K562 (cell line): Measurements from ENCODE around the gene GABRD. TPM values are rescaled to one million over a fixed set of nuclear protein-coding genes. Genes with fewer than 3 reads are reported as not detected.

Source experiments
- ATAC-seq: fragments of 200-7000 bp; cut with Tn5 transposase; 3 replicates; pipeline ENCODE4 v1.9.1; 2020; ENCODE audit warnings: moderate library complexity
- BruUV-seq: library from RNA; stranded (reverse); fragments of 400-500 nt; replicated peaks from 2 replicates; lab custom pipeline; 2021; lab: Mats Ljungman, UMichigan
- CTCF ChIA-PET: fragments of 300-600 bp; formaldehyde crosslinking; extraction: SDS; loops from one replicate; lab custom pipeline; 2021; ENCODE audit warnings: low intra/inter-chr PET ratio; lab: Yijun Ruan, JAX
- POLR2A ChIA-PET: fragments of 300-600, 350-650 bp; sonication (Branson Sonifier 250); formaldehyde crosslinking; extraction: SDS; loops from one replicate; lab custom pipeline; 2021; ENCODE audit warnings: antibody characterized with exemption, inconsistent platforms; lab: Yijun Ruan, JAX
- DNase-seq, 4 experiments: peaks; one replicate each; pipeline versions ENCODE4 v3.0.0 to v3.0.0-alpha.2; 2011 to 2018; ENCODE audit warnings: low spot score in 3 of 4, mixed read lengths in 3 of 4; ENCODE audit errors: extremely low read depth in 1 of 4
- FAIRE-seq: peaks from 2 replicates; lab custom pipeline; 2011; peaks lifted over from hg19 to GRCh38; lab: Jason Lieb, UNC
- H2AFZ ChIP-seq: 2 replicates; pipeline ENCODE4 v1.6.0; 2011; ENCODE audit warnings: low read depth, low read length, control low read depth, inconsistent platforms
- H3K27ac ChIP-seq: fragments of 200-600 bp; 3 replicates; pipeline ENCODE4 v1.8.0; 2011; ENCODE audit warnings: low read depth, mild to moderate bottlenecking, control low read depth, inconsistent platforms, low read length, moderate library complexity, mixed read lengths; ENCODE audit errors: extremely low read depth
- H3K27me3 ChIP-seq, 2 experiments: fragments of 300-600 bp in 1 of 2; 2 replicates in 1 of 2; 3 replicates in 1 of 2; pipeline versions ENCODE4 v1.6.0 to v1.8.0; 2011; ENCODE audit warnings: inconsistent platforms in 2 of 2, low read length in 2 of 2, mild to moderate bottlenecking in 1 of 2, mixed read lengths in 1 of 2, moderate library complexity in 1 of 2; ENCODE audit not compliant: control insufficient read depth in 2 of 2, insufficient read depth in 2 of 2
- H3K36me3 ChIP-seq: fragments of 300-600 bp; 3 replicates; pipeline ENCODE4 v1.8.0; 2011; ENCODE audit warnings: mild to moderate bottlenecking, low read length, inconsistent platforms; ENCODE audit not compliant: control insufficient read depth, insufficient read depth
- H3K4me1 ChIP-seq, 2 experiments: fragments of 200-600 bp in 1 of 2; replicated peaks in 1 of 2; 2 replicates in 1 of 2; 3 replicates in 1 of 2; pipeline versions ENCODE4 v1.5.1 to v1.8.0; 2011; ENCODE audit warnings: inconsistent platforms in 2 of 2, low read length in 2 of 2, mild to moderate bottlenecking in 1 of 2, mixed read lengths in 1 of 2, moderate library complexity in 1 of 2; ENCODE audit not compliant: control insufficient read depth in 2 of 2, insufficient read depth in 2 of 2
- H3K4me2 ChIP-seq: 2 replicates; pipeline ENCODE4 v1.6.1; 2011; ENCODE audit warnings: low read length, control low read depth, inconsistent platforms, mixed read lengths; ENCODE audit not compliant: insufficient read depth
- H3K4me3 ChIP-seq: fragments of 200-600 bp; sonication (generic), shearing (Covaris generic); 2 replicates; pipeline ENCODE4 v1.5.1; 2016; ENCODE audit warnings: control low read depth, inconsistent platforms
- H3K79me2 ChIP-seq: fragments of 200-600 bp; 3 replicates; pipeline ENCODE4 v1.8.0; 2011; ENCODE audit warnings: low read length, inconsistent platforms; ENCODE audit not compliant: control insufficient read depth, insufficient read depth
- H3K9ac ChIP-seq, 2 experiments: 2 replicates each; pipeline versions ENCODE4 v1.6.0 to v1.6.1; 2011; ENCODE audit warnings: low read depth in 2 of 2, low read length in 2 of 2, control low read depth in 1 of 2, inconsistent platforms in 1 of 2, mild to moderate bottlenecking in 1 of 2, mixed read lengths in 1 of 2; ENCODE audit not compliant: insufficient read depth in 1 of 2
- H3K9me1 ChIP-seq: one replicate; pipeline ENCODE4 v1.6.0; 2011; ENCODE audit warnings: inconsistent platforms, mild to moderate bottlenecking, low read length, moderate library complexity; ENCODE audit not compliant: control insufficient read depth, insufficient read depth
- H3K9me3 ChIP-seq: replicated peaks from 2 replicates; pipeline ENCODE4 v1.5.1; 2011; ENCODE audit warnings: low read depth, low read length, inconsistent platforms; ENCODE audit not compliant: control insufficient read depth, insufficient read depth
- H4K20me1 ChIP-seq: replicated peaks from 2 replicates; pipeline ENCODE4 v1.6.1; 2011; ENCODE audit warnings: low read length, inconsistent platforms, mixed read lengths; ENCODE audit not compliant: control insufficient read depth, insufficient read depth
- CBFB ChIP-seq: sonication (generic); formaldehyde crosslinking; IDR thresholded peaks from 2 replicates; pipeline ENCODE4 v1.4.0; 2020; ENCODE audit warnings: mild to moderate bottlenecking, missing genetic modification reagents
- HMG20B ChIP-seq: fragments of 250-450 bp; sonication (Bioruptor Pico); IDR thresholded peaks from 2 replicates; pipeline ENCODE4 v1.5.0; 2021; ENCODE audit warnings: mild to moderate bottlenecking
- HOXB6 ChIP-seq: fragments of 250-450 bp; sonication (Bioruptor Pico); IDR thresholded peaks from 2 replicates; pipeline ENCODE4 v1.5.1; 2022; ENCODE audit warnings: mild to moderate bottlenecking, borderline replicate concordance
- KDM5B ChIP-seq: fragments of 200-600 bp; sonication (generic); IDR thresholded peaks from 2 replicates; pipeline ENCODE4 v1.6.1; 2012; ENCODE audit warnings: low read depth, mild to moderate bottlenecking, moderate library complexity, low read length, control low read depth, inconsistent platforms; ENCODE audit not compliant: insufficient replicate concordance
- TCF3 ChIP-seq: sonication (generic); formaldehyde crosslinking; IDR thresholded peaks from 2 replicates; pipeline ENCODE4 v1.4.0; 2020; ENCODE audit warnings: mild to moderate bottlenecking, missing genetic modification reagents
- TRIM24 ChIP-seq, 2 experiments: fragments of 450-650 bp; IDR thresholded peaks; 2 replicates each; pipeline ENCODE4 v1.6.1; 2016
- ZNF23 ChIP-seq: fragments of 250-450 bp; sonication (Bioruptor Pico); IDR thresholded peaks from 2 replicates; pipeline ENCODE4 v1.4.0; 2020; ENCODE audit warnings: mild to moderate bottlenecking
- ZNF263 ChIP-seq: sonication (generic); formaldehyde crosslinking; IDR thresholded peaks from 2 replicates; pipeline ENCODE4 v1.8.0; 2022; ENCODE audit warnings: mild to moderate bottlenecking, missing genetic modification reagents, borderline replicate concordance
- WGBS: fragments of 100-300 bp; shearing (Covaris generic); methylation state at CpG from one replicate; pipeline ENCODE4 v1.1.6; 2016; ENCODE audit warnings: low coverage, mixed read lengths; ENCODE audit not compliant: insufficient coverage; ENCODE audit errors: missing lambda C conversion rate; 5-methylcytosine and 5-hydroxymethylcytosine counted together
- in situ Hi-C: fragments of 300-500 bp; cut with MboI; formaldehyde crosslinking; loops from 4 replicates; pipeline ENCODE4 v1.15.0; 2018; ENCODE audit warnings: inconsistent platforms, mixed read lengths
- intact Hi-C: fragments of 100-400 bp; cut with micrococcal nuclease; formaldehyde crosslinking; loops from 2 replicates; pipeline ENCODE4 v1.14.2; 2022
- polyA plus RNA-seq, 8 experiments: library from polyadenylated mRNA; depleted of rRNA in 4 of 8; stranded (reverse) in 5 of 8; unstranded in 3 of 8; fragments of >200 nt; fragmentation: Nextera tagmentation in 2 of 8; fragmentation: Illumina TruSeq in 1 of 8; extraction: Ambion mirVana in 2 of 8; extraction: Trizol in 1 of 8; gene quantifications; 2 replicates each; pipeline versions ENCODE4 v1.2.1 to v1.2.3, GENCODE V29; 2011 to 2014; ENCODE audit warnings: inconsistent platforms in 1 of 8, missing spikeins in 1 of 8
- total RNA-seq, 7 experiments: library from RNA; depleted of rRNA in 6 of 7; stranded (reverse); fragments of >200 nt in 6 of 7; fragmentation: Illumina TruSeq in 2 of 7; extraction: Trizol in 2 of 7; gene quantifications; 2 replicates each; pipeline versions ENCODE4 v1.2.1 to v1.2.3, GENCODE V29; 2011 to 2021; ENCODE audit warnings: low replicate concordance in 1 of 7
- TF ChIP-seq, protein P1 (sequence below): fragments of 250-450 bp; sonication (Bioruptor Pico); IDR thresholded peaks from 2 replicates; pipeline ENCODE4 v1.5.0; 2021; ENCODE audit warnings: mild to moderate bottlenecking, moderate library complexity
- TF ChIP-seq, protein P2 (sequence below): fragments of 450-650 bp; formaldehyde crosslinking; IDR thresholded peaks from 2 replicates; pipeline ENCODE4 v1.4.0; 2020; ENCODE audit warnings: mild to moderate bottlenecking, moderate library complexity

Gene GABRD
- total and polyA plus RNA-seq, 9 of the 15 experiments (the other 6 are each of a cell fraction or from before 2014, with no cell fraction given) = 0.07 TPM; not detected in 8

DNA sequence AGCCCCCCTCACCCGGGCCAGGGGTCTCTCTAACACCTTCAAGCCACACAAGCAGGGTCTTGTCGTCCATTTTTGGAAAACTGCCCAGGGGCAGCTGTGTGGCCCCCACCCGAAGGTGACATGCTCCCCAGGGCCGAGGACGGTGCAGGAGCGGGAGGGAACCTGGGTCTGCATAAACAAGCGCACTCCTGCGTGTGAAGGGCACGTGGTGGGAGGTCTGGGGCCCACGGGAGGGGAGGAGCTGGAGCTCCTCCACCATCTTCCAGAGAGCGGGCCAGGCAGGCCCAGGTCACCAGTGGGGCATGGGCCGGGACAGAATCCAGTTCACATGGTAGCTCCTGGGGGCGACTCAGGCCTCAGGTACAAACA is 32.0 kb upstream of the GABRD start:
- no peak for DNase-seq
- WGBS = 10% methylated on average over 12 of the region's 13 CpGs
- Histone ChIP-seq H3K4me2 (no peak overlapping the region), H3K9me3 (no peaks in the 10 kb centered on the region), H2AFZ (no peak overlapping the region), H3K27me3 (peaks cover 41 to 79% of the 10 kb centered on the region in 2 experiments; a peak in 4 of 5 replicates), H3K4me3 (no peak overlapping the region), H4K20me1 (no peaks in the 10 kb centered on the region), H3K4me1 (peaks cover 19 to 52% of the 10 kb centered on the region in 2 experiments; a peak in 4 of 5 replicates), H3K27ac (no peak overlapping the region), H3K36me3 (no peaks in the 10 kb centered on the region), H3K79me2 (no peaks in the 10 kb centered on the region), H3K9me1 (no peaks in the 10 kb centered on the region), H3K9ac (no peak overlapping the region)
- ATAC-seq = no peak
- TF ChIP-seq CBFB (CRISPR knock-in tag) (no peak), KDM5B (no peak), HOXB6 (CRISPR knock-in tag) (no peak), TCF3 (CRISPR knock-in tag) (no peak), HMG20B (no peak), ZNF23 (CRISPR knock-in tag) (no peak), TRIM24 (IDR thresholded peaks at IDR 0.05) (no peak), ZNF263 (CRISPR knock-in tag) (no peak)
- TF ChIP-seq, protein P1, sequence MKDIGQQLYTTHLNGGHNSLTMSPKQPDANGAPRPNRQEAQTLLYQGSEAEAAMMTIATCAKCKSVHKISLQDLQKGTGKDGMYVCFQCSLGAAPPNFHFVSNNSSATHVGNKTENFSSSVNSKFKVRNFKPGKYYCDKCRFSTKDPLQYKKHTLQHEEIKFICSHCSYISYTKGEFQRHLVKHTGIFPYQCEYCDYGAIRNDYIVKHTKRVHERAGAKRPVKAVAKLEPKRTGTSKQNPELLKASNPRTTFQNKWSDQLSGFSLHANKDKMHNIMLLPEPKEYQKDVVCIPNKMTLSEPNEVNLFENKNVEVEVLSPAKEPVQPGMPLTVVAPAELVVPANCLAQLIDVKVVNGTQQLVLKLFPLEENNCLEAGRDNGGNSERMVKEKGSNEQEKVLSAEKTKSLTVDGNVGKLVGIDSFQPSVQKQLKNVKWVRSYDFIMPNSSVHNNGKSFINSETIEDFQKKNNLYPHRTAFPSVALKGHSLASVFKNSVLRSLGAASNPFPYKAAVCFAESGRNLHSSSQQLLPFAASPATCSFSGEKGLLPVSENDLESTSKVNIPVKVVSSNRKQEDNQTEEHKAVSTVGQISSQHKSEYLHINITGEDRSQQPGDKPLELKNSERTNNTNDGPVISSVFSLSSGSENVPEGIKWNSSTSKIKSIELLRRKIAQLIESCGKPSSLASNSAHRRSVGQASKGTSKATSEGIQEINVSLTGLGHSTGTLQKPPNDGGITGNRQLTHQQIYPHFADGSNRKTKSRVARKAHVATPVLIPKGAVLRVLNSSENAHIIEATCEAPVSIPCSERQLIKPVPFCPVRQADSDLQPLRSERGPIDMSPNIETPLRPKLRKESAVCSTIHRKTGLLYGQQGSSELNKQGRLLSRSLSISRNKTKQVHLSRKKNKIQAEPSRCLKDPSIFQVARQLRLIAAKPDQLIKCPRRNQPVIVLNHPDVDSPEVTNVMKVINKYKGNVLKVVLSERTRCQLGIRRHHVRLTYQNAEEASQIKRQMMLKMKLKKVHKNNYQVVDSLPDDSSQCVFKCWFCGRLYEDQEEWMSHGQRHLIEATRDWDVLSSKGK (CRISPR knock-in tag) = no peak
- TF ChIP-seq, protein P2, sequence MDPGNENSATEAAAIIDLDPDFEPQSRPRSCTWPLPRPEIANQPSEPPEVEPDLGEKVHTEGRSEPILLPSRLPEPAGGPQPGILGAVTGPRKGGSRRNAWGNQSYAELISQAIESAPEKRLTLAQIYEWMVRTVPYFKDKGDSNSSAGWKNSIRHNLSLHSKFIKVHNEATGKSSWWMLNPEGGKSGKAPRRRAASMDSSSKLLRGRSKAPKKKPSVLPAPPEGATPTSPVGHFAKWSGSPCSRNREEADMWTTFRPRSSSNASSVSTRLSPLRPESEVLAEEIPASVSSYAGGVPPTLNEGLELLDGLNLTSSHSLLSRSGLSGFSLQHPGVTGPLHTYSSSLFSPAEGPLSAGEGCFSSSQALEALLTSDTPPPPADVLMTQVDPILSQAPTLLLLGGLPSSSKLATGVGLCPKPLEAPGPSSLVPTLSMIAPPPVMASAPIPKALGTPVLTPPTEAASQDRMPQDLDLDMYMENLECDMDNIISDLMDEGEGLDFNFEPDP (CRISPR knock-in tag) = no peak
- FAIRE-seq = no peak
- BruUV-seq = no TSS peak
- ChIA-PET CTCF (no interaction called here), POLR2A (interaction anchor here (0.7 to 1.0 kb wide), 2 partner anchors 16 to 428 kb away, joined by 3 read pairs; partner anchors contain the start of gene CFAP74)
- intact Hi-C loops (no loop called here), in situ Hi-C loops (no loop called here)
